Frontal cortex (tissue), 4 donors: ENCODE results near the gene DNAI4. TPM values are rescaled to one million over a fixed set of nuclear protein-coding genes. Genes with fewer than 3 reads are reported as not detected.
"Not testable (repeated sequence)": the region's sequence is repeated elsewhere in the genome, so short reads cannot be mapped to it uniquely, and the experiment has no call there.

ENCODE experiments used
- DNase-seq, 2 donors: peaks; one replicate each; pipeline ENCODE4 v3.0.0; 2012; ENCODE audit warnings: low spot score in 2 of 2
- FAIRE-seq: peaks from 2 replicates; lab custom pipeline; 2012; peaks lifted over from hg19 to GRCh38; lab: Jason Lieb, UNC
- total RNA-seq: library from RNA; depleted of rRNA; stranded (reverse); fragments of >200 nt; gene quantifications from one replicate; pipeline ENCODE4 v1.2.3, GENCODE V29; 2014
- donor health status: control.
- donor health status: control.
- donor health status: control.

Gene DNAI4
- total RNA-seq, 1 donor from 2014 or later, result 42.4 TPM

- FAIRE-seq (peak; percentile 31), DNase-seq (no peak)
Measured at GRCh38 chr1:66850989-66851388, 73.7 kb downstream of the DNAI4 start.

DNA sequence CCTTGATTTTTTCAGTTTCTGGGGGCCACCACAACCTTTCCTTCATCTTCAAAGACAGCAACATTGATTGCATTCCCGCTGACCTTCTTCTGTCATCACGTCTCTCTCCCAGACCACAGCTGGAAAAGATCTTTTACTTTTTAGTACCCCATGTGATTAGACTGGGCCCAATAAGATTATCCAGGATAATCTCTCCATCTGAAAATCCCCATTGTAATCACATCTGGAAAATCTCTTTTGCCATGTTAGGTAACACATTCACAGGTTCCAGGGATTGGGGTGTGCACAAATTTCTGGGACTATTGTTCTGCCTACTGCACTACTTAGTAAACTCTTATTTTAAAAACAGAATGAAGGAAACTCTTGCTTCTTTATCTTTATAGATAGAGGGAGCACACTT is 76.5 kb downstream of the DNAI4 start:
- FAIRE-seq (no peak), DNase-seq (no peak)

DNA sequence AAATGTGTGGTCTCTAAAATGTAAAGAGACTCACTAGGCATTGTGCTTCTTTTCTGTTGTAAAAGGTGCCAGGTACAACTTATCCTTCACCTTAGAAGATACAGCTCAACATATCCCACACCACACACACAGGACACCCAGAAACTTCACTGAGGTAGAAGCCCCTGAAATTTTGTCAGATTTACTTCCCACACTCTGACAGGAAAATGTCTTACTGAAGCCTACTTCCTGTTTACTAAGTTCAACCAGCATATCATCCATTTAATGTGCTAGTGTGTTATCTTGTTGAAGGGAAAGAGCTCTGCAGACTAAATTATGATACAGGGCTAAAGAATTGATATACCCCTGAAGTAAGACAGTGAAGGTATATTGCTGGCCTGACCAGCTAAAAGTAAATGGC is 83.7 kb downstream of the DNAI4 start:
- FAIRE-seq (no peak), DNase-seq (no peak)

DNA sequence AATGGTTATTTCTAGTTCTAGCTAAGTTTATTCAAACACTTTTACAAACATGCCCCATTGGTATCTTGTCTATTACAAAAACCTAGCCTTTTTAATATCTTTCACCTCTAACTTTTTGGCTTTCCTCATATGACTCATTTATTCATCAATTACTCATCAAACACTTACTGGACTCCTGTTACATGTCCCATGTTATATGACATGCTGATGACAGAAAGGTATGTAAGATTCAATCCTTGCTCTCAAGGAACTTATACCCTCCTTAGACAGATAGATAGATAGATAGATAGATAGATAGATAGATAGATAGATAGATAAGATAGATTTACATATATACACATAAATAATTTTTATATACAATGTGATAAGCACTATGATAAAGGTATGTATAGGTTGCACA is 89.7 kb downstream of the DNAI4 start:
- DNase-seq (no peak), FAIRE-seq (no peak)

DNA sequence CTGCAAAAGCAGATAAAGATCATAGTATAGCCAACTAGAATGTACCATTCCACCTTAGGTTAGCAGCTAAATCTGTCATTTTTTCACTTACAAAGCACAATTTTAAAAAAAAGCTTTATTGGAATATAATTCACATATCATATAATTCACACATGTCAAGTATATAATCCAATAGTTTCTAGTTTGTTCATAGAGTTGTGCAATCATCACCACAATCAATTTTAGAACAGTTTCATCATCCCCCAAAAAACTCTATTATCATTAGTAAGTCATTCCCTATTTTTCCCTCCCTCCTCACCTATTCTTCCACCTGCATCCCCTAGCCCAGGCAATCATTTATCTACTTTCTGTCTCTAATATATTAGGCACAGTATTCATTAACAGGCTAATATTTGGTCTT is 91.5 kb downstream of the DNAI4 start:
- FAIRE-seq, result no peak
- no peak for DNase-seq

DNA sequence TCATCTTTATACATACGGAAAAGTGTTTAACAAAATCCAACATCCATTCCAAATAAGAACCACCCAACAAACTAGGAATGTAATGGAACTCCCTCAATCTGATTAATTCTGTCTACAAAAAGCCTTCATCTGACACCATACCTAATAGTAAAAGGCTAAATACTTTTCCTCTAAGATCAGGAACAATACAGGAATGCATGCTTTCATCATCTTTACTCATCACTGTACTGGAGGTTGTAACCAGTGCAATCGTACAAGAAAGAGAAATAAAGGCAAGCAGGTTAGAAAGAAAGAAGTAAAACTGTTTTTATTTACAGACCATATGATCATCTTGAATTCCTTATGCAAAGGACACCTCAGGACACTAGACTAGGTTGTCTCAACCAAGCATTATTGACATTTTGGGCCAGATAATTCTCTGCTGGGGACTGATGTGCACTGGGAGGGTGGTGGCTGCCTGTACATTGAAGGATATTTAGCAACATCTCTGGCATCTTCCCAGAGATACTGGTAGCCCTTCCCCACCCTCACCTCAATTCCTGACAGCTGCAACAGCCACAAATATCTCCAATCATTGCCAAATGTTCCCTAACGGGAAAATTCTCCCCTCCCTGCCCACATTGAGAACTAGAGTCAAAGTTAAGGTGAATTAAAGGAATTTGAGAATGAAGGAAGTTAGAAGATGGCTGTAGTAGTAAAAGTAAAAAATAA is 93.0 kb downstream of the DNAI4 start:
- DNase-seq (no peak), FAIRE-seq (no peak)

DNA sequence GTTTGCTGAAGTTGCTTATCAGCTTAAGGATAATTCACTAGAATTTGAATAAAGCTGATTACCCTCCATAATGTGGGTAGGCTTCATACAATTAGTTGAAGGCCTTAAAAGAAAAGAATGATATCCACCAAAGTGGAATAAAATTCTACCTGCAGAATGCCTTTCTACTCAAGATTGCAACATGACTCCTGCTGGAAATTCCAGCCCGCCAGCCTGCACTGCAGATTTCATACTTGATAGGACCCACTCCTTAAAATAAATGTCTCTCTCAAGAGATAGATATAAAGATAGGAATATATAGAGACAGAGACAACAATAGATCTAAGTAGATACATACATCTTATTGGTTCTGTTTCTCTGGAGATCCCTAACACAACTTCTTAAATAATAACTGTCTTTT is 99.9 kb downstream of the DNAI4 start:
- DNase-seq, result no peak
- no peak for FAIRE-seq

DNA sequence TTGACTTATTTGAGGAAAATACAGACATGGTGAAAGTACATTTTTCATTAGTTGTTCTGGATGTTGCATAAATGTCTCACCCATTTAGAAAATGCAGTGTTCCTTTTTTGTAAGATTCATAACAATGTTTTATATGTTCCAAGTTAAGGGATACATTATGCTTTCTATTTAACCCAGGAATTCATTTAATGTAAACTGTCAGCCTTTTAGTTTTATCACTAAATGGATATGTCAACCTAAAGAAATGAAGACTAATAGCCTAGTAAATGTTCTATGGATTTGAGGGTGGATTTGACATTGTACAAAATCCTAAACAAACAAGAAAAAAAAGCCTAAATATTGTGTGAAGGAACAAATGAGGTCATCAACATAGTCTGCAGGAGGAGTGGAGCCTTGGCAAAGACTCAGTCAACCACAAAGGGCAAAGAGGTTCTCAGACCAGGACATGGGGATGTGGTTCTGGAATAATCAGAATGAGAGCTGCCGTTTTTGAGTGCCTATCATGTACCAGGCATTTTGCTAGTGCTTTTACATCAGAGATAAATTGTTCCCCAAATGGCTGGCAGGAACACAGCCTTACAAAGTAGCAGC is 114.8 kb downstream of the DNAI4 start:
- no peak for FAIRE-seq
- no peak for DNase-seq

- DNase-seq (no peak), FAIRE-seq (peak; percentile 83)
Measured at GRCh38 chr1:66809245-66809644, 115.4 kb downstream of the DNAI4 start.

DNA sequence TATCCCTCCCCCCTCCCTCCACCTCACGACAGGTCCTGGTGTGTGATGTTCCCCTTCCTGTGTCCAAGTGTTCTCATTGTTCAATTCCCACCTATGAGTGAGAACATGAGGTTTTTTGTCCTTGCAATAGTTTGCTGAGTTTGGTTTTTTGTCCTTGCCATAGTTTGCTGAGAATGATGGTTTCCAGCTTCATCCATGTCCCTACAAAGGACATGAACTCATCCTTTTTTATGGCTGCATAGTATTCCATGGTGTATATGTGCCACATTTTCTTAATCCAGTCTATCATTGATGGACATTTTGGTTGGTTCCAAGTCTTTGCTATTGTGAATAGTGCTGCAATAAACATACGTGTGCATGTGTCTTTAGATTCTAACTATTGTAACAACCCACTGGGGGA is 128.8 kb downstream of the DNAI4 start:
- not testable (repeated sequence) for FAIRE-seq

GRCh38 chr1:66791621-66792610 is 132.7 kb downstream of the DNAI4 start:
- FAIRE-seq (no peak), DNase-seq (no peak)

More for the DNA sequence above, 128.8 kb downstream of the DNAI4 start:
- not testable (repeated sequence) for DNase-seq

GRCh38 chr1:66788231-66788939 is 136.3 kb downstream of the DNAI4 start:
- no peak for FAIRE-seq
- no peak for DNase-seq

GRCh38 chr1:66787641-66788040 is 137.0 kb downstream of the DNAI4 start:
- no peak for DNase-seq

DNA sequence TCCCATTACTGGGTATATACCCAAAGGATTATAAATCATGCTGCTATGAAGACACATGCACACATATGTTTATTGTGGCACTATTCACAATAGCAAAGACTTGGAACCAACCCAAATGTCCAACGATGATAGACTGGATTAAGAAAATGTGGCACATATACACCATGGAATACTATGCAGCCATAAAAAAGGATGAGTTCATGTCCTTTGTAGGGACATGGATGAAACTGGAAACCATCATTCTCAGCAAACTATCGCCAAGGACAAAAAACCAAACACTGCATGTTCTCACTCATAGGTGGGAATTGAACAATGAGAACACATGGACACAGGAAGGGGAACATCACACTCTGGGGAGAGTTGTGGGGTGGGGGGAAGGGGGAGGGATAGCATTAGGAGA is 138.9 kb downstream of the DNAI4 start:
- not testable (repeated sequence) for DNase-seq, FAIRE-seq

More at GRCh38 chr1:66787641-66788040, 137.0 kb downstream of the DNAI4 start:
- FAIRE-seq, result no peak

DNA sequence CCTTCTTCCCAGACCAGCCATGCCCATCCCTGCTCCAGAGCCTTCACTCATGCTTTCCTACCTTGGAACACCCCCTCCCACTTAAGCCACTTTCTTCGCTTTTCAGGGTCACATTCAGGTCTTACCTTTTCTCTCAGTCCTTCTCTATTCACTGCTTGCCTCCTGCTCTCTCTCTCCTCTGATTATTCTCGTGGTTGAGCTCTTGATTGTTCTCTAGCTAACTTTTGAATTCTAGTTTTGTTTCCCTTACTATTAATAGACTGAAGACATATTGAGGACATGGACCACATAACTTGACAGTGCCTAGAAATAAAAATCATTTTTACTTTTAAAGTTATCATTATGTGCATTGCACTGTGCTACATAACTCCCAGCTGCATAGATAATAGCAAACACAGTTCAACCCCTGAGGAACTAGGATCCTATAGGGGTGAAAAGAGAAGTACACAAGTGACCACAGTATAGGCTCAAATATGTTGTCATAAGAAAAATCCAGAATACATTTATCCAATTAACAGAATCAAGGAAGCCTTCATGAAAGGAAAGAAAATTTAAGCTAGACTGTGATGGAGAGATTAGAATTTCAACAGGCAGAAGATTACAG is 145.1 kb downstream of the DNAI4 start:
- no peak for FAIRE-seq

GRCh38 chr1:66778969-66779368 is 145.7 kb downstream of the DNAI4 start:
- DNase-seq (no peak), FAIRE-seq (no peak)

More for the DNA sequence above, 145.1 kb downstream of the DNAI4 start:
- no peak for DNase-seq

DNA sequence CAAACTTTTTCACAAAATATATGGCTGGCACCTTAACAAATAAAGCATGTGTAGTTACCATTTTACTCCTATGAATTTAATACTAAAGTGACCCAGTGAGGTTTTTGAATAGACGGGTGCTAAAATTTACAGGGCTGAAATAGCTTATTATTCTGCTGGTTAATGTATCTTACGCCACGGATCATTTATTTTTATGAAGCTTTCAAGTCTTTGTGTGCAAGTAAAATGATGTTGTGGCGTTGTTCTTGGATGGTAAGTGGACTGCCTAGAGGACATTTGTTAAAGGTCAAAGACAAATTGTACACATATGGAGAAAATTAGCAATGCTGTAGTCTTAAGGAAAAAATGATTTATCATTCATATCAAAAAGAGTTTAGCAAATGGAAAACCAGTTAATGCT is 146.4 kb downstream of the DNAI4 start:
- FAIRE-seq (no peak), DNase-seq (no peak)

DNA sequence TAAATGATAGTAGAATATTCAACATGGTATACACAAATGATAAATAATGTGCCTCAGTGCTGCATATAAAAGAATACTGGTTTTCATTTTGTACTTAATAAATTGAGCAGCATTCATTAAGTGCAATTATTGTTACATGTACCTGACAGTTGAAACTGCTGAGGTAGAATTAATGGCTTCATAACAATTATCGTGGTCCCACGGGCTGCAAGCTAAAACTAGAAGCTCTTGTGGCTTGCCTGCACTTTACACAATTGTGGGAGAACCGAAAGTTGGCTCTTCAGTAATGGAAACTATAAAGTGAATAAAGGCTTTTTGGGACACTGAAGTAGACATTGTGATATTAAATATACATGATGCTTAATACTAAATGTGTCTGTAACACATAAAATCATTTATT is 146.8 kb downstream of the DNAI4 start:
- no peak for DNase-seq
- no peak for FAIRE-seq

- no peak for DNase-seq
- no peak for FAIRE-seq
Measured at GRCh38 chr1:66775646-66776045, 149.0 kb downstream of the DNAI4 start.

GRCh38 chr1:66774438-66774837 is 150.2 kb downstream of the DNAI4 start:
- FAIRE-seq (no peak), DNase-seq (no peak)
